IMR-90 (cell line): Measurements from ENCODE around the gene EPHB1. TPM values are rescaled to one million over a fixed set of nuclear protein-coding genes. Genes with fewer than 3 reads are reported as not detected.

Experiments used
- ATAC-seq: fragments of 200-7000 bp; cut with Tn5 transposase; 2 replicates; pipeline ENCODE4 v1.9.1; 2020; ENCODE audit warnings: low read depth, mild to moderate bottlenecking, moderate library complexity
- BruUV-seq: library from RNA; stranded (reverse); fragments of 400-500 nt; replicated peaks from 2 replicates; lab custom pipeline; 2021; lab: Mats Ljungman, UMichigan
- CTCF ChIA-PET: fragments of 300-600 bp; formaldehyde crosslinking; extraction: SDS; loops from one replicate; lab custom pipeline; 2021; ENCODE audit warnings: antibody characterized with exemption; lab: Yijun Ruan, JAX
- POLR2A ChIA-PET: fragments of 300-600 bp; sonication (Branson Sonifier 250); formaldehyde crosslinking; loops from one replicate; lab custom pipeline; 2022; ENCODE audit warnings: antibody characterized with exemption; ENCODE audit not compliant: unreplicated experiment; lab: Charles Lee
- DNase-seq: peaks from one replicate; pipeline ENCODE4 v3.0.0; 2013
- H2AFZ ChIP-seq: replicated peaks from 2 replicates; pipeline ENCODE3; 2013; ENCODE audit warnings: low read length, mild to moderate bottlenecking; ENCODE audit not compliant: poor library complexity
- H2AK5ac ChIP-seq: 2 replicates; pipeline ENCODE4 v1.6.1; 2013; ENCODE audit warnings: low read depth, low read length, inconsistent platforms
- H2AK9ac ChIP-seq: replicated peaks from 2 replicates; pipeline ENCODE3; 2013; ENCODE audit warnings: mild to moderate bottlenecking, low read depth, low read length, moderate library complexity; ENCODE audit not compliant: poor library complexity
- H2BK120ac ChIP-seq: 2 replicates; pipeline ENCODE4 v1.6.1; 2013; ENCODE audit warnings: low read depth, low read length, inconsistent platforms
- H2BK15ac ChIP-seq: 3 replicates; pipeline ENCODE4 v1.6.1; 2013; ENCODE audit warnings: low read depth, low read length, inconsistent platforms
- H2BK20ac ChIP-seq: 2 replicates; pipeline ENCODE4 v1.6.1; 2013; ENCODE audit warnings: low read depth, mild to moderate bottlenecking, inconsistent platforms, low read length, moderate library complexity
- H2BK5ac ChIP-seq: 2 replicates; pipeline ENCODE4 v1.6.1; 2013; ENCODE audit warnings: mild to moderate bottlenecking, low read depth, low read length, inconsistent platforms; ENCODE audit not compliant: poor library complexity, severe bottlenecking
- H3K14ac ChIP-seq: replicated peaks from 2 replicates; pipeline ENCODE4 v1.6.1; 2013; ENCODE audit warnings: low read depth, low read length, inconsistent platforms
- H3K18ac ChIP-seq: 2 replicates; pipeline ENCODE4 v1.6.1; 2013; ENCODE audit warnings: low read depth, low read length, control low read depth
- H3K23ac ChIP-seq: 2 replicates; pipeline ENCODE4 v1.6.1; 2013; ENCODE audit warnings: low read depth, low read length, inconsistent platforms
- H3K27ac ChIP-seq: 2 replicates; pipeline ENCODE4 v1.5.1; 2013; ENCODE audit warnings: mild to moderate bottlenecking, control low read depth, low read length; ENCODE audit not compliant: insufficient read depth
- H3K27me3 ChIP-seq: 2 replicates; pipeline ENCODE4 v1.6.1; 2013; ENCODE audit warnings: low read length; ENCODE audit not compliant: control insufficient read depth, insufficient read depth
- H3K36me3 ChIP-seq: 2 replicates; pipeline ENCODE4 v1.6.1; 2013; ENCODE audit warnings: low read length, mixed read lengths; ENCODE audit not compliant: control insufficient read depth, insufficient read depth
- H3K4ac ChIP-seq: 2 replicates; pipeline ENCODE4 v1.6.1; 2013; ENCODE audit warnings: low read depth, low read length, inconsistent platforms
- H3K4me1 ChIP-seq: 2 replicates; pipeline ENCODE4 v1.6.1; 2013; ENCODE audit warnings: low read length, mixed read lengths; ENCODE audit not compliant: control insufficient read depth, insufficient read depth
- H3K4me2 ChIP-seq: 2 replicates; pipeline ENCODE4 v1.6.1; 2013; ENCODE audit warnings: low read depth, mild to moderate bottlenecking, control low read depth, low read length, moderate library complexity
- H3K4me3 ChIP-seq: 2 replicates; pipeline ENCODE4 v1.5.1; 2013; ENCODE audit warnings: low read depth, mild to moderate bottlenecking, control low read depth, low read length, moderate library complexity; ENCODE audit not compliant: insufficient read depth
- H3K56ac ChIP-seq: 2 replicates; pipeline ENCODE4 v1.6.1; 2013; ENCODE audit warnings: low read length, inconsistent platforms; ENCODE audit not compliant: insufficient read depth; ENCODE audit errors: extremely low read depth
- H3K79me1 ChIP-seq, 2 experiments: 2 replicates each; pipeline ENCODE4 v1.6.1; 2013; ENCODE audit warnings: low read length in 2 of 2, inconsistent platforms in 1 of 2, low read depth in 1 of 2
- H3K9ac ChIP-seq: 2 replicates; pipeline ENCODE4 v1.6.1; 2013; ENCODE audit warnings: low read depth, low read length, control low read depth
- H3K9me1 ChIP-seq: 2 replicates; pipeline ENCODE4 v1.6.1; 2013; ENCODE audit warnings: low read length, inconsistent platforms; ENCODE audit not compliant: insufficient read depth
- H3K9me3 ChIP-seq: 2 replicates; pipeline ENCODE4 v1.6.1; 2013; ENCODE audit warnings: low read length; ENCODE audit not compliant: control insufficient read depth, insufficient read depth
- H4K20me1 ChIP-seq: 2 replicates; pipeline ENCODE4 v1.6.1; 2013; ENCODE audit warnings: low read length, inconsistent platforms; ENCODE audit not compliant: insufficient read depth
- H4K5ac ChIP-seq: 2 replicates; pipeline ENCODE4 v1.6.1; 2013; ENCODE audit warnings: mild to moderate bottlenecking, low read depth, low read length, control low read depth
- H4K8ac ChIP-seq, 2 experiments: 2 replicates each; pipeline ENCODE4 v1.6.1; 2013; ENCODE audit warnings: low read depth in 2 of 2, low read length in 2 of 2, control low read depth in 1 of 2, inconsistent platforms in 1 of 2
- H4K91ac ChIP-seq: 2 replicates; pipeline ENCODE4 v1.6.1; 2013; ENCODE audit warnings: low read depth, low read length, inconsistent platforms; ENCODE audit not compliant: insufficient read depth
- RFX5 ChIP-seq: IDR thresholded peaks from 2 replicates; pipeline ENCODE4 v1.8.0; 2012; ENCODE audit warnings: low read depth, mild to moderate bottlenecking, low read length, moderate library complexity
- SMC3 ChIP-seq: fragments of 150-350 bp; IDR thresholded peaks from 2 replicates; pipeline ENCODE4 v1.6.1; 2016; ENCODE audit warnings: low read depth, mild to moderate bottlenecking, antibody characterized with exemption, low read length, moderate library complexity
- WGBS, 2 experiments: methylation state at CpG; one replicate each; pipeline versions ENCODE4 v1.1.5 to v1.1.7; 2013; ENCODE audit warnings: missing lambda C conversion rate in 2 of 2; ENCODE audit not compliant: insufficient read length in 1 of 2; ENCODE audit errors: extremely low coverage in 2 of 2; 5-methylcytosine and 5-hydroxymethylcytosine counted together
- dilution Hi-C: fragments of 300-500 bp; cut with HindIII; formaldehyde crosslinking; loops from one replicate; pipeline ENCODE4 v1.14.3; 2018; ENCODE audit warnings: low sequenced_read_pairs; ENCODE audit not compliant: unreplicated experiment
- in situ Hi-C: fragments of 300-500 bp; cut with MboI; formaldehyde crosslinking; loops from 3 replicates; pipeline ENCODE4 v1.14.3; 2019; ENCODE audit warnings: low sequenced_read_pairs, inconsistent platforms, mixed read lengths
- intact Hi-C: fragments of 100-400 bp; cut with micrococcal nuclease; formaldehyde crosslinking; loops from 2 replicates; pipeline ENCODE4 v1.10.0; 2022
- polyA plus RNA-seq, 3 experiments: library from polyadenylated mRNA; depleted of rRNA; stranded (reverse); fragments of >200 nt; gene quantifications; 2 replicates each; pipeline ENCODE4 v1.2.3, GENCODE V29; 2012; ENCODE audit warnings: low replicate concordance in 1 of 3
- total RNA-seq: library from RNA; depleted of rRNA; stranded (reverse); fragments of >200 nt; gene quantifications from 2 replicates; pipeline ENCODE4 v1.2.3, GENCODE V29; 2012

EPHB1 gene
- total and polyA plus RNA-seq, 2 of the 4 experiments (the other 2 are of a cell fraction) = 0.17 to 0.36 TPM

DNA sequence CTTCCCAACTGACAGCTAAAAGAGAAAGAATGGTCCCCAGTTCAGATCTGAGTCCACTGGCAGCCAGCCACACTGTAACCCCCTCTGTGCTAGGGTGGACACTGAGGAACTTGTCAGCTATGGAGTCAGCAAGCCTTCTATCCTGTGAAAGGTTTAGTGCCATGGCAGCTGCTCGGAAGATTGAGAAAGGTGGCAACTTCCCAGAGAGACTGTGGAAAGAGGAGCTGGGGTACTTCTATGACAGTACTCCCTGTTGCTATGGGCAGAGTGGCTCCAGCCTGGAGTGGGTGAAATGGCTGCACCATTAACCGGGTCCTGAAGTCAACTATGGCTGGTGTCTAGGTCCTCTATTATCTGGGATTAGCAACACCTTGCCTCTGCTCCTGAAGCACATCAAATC, 447.2 kb downstream of the EPHB1 start:
- intact Hi-C loops = no loop called here
- no peaks in the 10 kb centered on the region for H3K36me3 ChIP-seq
- no peak overlapping the region for H2BK20ac ChIP-seq
- ChIA-PET CTCF (no interaction called here), POLR2A (no interaction called here)
- H3K4me2 ChIP-seq = no peak overlapping the region
- dilution Hi-C loops = no loop called here
- no peak overlapping the region for H3K27ac ChIP-seq
- no peak overlapping the region for H3K9ac ChIP-seq
- no peaks in the 10 kb centered on the region for H3K27me3 ChIP-seq
- H3K4ac ChIP-seq = no peak overlapping the region
- H2BK5ac ChIP-seq = no peak overlapping the region
- no peak overlapping the region for H3K4me3 ChIP-seq
- H2AFZ ChIP-seq = no peak overlapping the region
- no peak for TF ChIP-seq RFX5
- no peak for TF ChIP-seq SMC3
- no CpG with 5 or more reads among the region's 2 CpGs for WGBS, 2 experiments
- peaks cover 7% of the 10 kb centered on the region; the same call in 1 of the 2 replicates for H3K9me3 ChIP-seq
- H3K4me1 ChIP-seq = no peaks in the 10 kb centered on the region
- H3K18ac ChIP-seq = no peak overlapping the region
- H2BK120ac ChIP-seq = no peak overlapping the region
- no peak overlapping the region for H3K23ac ChIP-seq
- no peak overlapping the region for H4K5ac ChIP-seq
- no peak overlapping the region for H3K14ac ChIP-seq
- DNase-seq (no peak), ATAC-seq (no peak)
- no peak overlapping the region for H4K8ac ChIP-seq
- no TSS peak for BruUV-seq
- in situ Hi-C loops = no loop called here
- no peak overlapping the region for H4K91ac ChIP-seq
- no peaks in the 10 kb centered on the region for H4K20me1 ChIP-seq
- no peak overlapping the region for H2AK9ac ChIP-seq
- no peak overlapping the region for H2AK5ac ChIP-seq
- no peak overlapping the region for H2BK15ac ChIP-seq
- H3K9me1 ChIP-seq = no peaks in the 10 kb centered on the region
- H3K56ac ChIP-seq = no peak overlapping the region
- H3K79me1 ChIP-seq = no peaks in the 10 kb centered on the region
